Osteoblast (primary cell): Measurements from ENCODE around the gene MDM2. TPM values are rescaled to one million over a fixed set of nuclear protein-coding genes. Genes with fewer than 3 reads are reported as not detected.

Source experiments
- DNase-seq: peaks from one replicate; pipeline ENCODE4 v3.0.0; 2011; ENCODE audit warnings: low spot score, mixed read lengths; ENCODE audit not compliant: insufficient read length; ENCODE audit errors: missing footprints
- H2AFZ ChIP-seq: 2 replicates; pipeline ENCODE4 v1.6.0; 2011; ENCODE audit warnings: mild to moderate bottlenecking, low read length
- H3K27ac ChIP-seq: 2 replicates; pipeline ENCODE4 v1.5.1; 2011; ENCODE audit warnings: mild to moderate bottlenecking, low read depth, low read length, moderate library complexity
- H3K27me3 ChIP-seq: 2 replicates; pipeline ENCODE4 v1.6.0; 2012; ENCODE audit warnings: mild to moderate bottlenecking, control low read depth, inconsistent platforms, low read length, moderate library complexity; ENCODE audit not compliant: insufficient read depth
- H3K36me3 ChIP-seq: 2 replicates; pipeline ENCODE4 v1.5.1; 2011; ENCODE audit warnings: mild to moderate bottlenecking, low read length, control low read depth, moderate library complexity; ENCODE audit not compliant: insufficient read depth
- H3K4me1 ChIP-seq: 2 replicates; pipeline ENCODE4 v1.5.1; 2011; ENCODE audit warnings: mild to moderate bottlenecking, low read length, control low read depth, moderate library complexity; ENCODE audit not compliant: insufficient read depth
- H3K4me2 ChIP-seq: 2 replicates; pipeline ENCODE4 v1.6.0; 2011; ENCODE audit warnings: mild to moderate bottlenecking, low read length; ENCODE audit not compliant: insufficient read depth
- H3K4me3 ChIP-seq: fragments of 200-600 bp; sonication (generic); 3 replicates; pipeline ENCODE4 v1.5.1; 2012; ENCODE audit warnings: mild to moderate bottlenecking, low read length, inconsistent platforms; ENCODE audit not compliant: insufficient read depth
- H3K79me2 ChIP-seq: 2 replicates; pipeline ENCODE4 v1.6.0; 2012; ENCODE audit warnings: mild to moderate bottlenecking, low read length, control low read depth, inconsistent platforms; ENCODE audit not compliant: insufficient read depth
- H3K9me3 ChIP-seq: 2 replicates; pipeline ENCODE4 v1.5.1; 2011; ENCODE audit warnings: low read depth, low read length, control low read depth
- H4K20me1 ChIP-seq: 2 replicates; pipeline ENCODE4 v1.6.0; 2012; ENCODE audit warnings: mild to moderate bottlenecking, low read length, control low read depth; ENCODE audit not compliant: insufficient read depth
- total RNA-seq: library from RNA; depleted of rRNA; stranded (reverse); fragments of >200 nt; gene quantifications from 2 replicates; pipeline ENCODE4 v1.2.3, GENCODE V29; 2012
- TF ChIP-seq, protein P1 (sequence below): IDR thresholded peaks from 2 replicates; pipeline ENCODE4 v1.5.1; 2011; ENCODE audit warnings: mild to moderate bottlenecking, low read depth, low read length, moderate library complexity; ENCODE audit errors: extremely low read depth

The MDM2 gene
- total RNA-seq, 1 donor: 225 TPM

DNA sequence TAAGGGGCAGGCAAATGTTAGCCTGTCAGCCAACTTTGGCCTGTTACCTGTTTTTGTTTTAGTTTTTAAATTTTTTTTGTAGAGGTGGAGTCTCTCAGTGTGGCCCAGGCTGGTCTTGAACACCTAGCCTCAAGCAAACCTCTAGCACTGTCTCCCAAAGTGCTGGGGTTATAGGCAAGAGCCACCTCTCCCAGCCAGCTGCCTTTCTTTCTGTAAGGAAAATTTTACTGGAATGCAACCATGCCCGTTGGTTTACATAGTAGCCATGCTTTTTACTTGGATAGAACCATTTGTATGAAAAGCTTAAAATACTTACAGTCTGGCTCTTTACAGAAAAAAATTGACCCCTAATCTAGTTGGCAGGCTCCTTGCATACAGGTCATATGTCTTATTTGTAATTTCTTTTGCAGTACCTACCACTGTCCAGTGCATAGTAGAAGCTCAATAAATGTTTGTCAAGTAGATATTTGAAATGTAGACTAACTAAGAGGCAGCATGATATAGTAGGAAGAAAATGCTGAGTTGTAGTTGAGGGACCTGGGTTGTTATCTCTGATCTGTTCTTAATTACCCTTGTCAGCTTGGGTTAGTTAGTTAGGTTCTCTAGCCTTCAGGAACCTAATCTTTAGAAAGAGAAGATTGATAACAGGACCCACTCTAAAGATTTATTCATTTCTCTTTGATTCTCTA lies 4.7 kb downstream of the MDM2 start:
- H3K27me3 ChIP-seq: no peaks in the 10 kb centered on the region
- H3K36me3 ChIP-seq: peaks cover 78% of the 10 kb centered on the region
- peak; percentile 36 for DNase-seq
- H3K4me1 ChIP-seq: peaks cover 12% of the 10 kb centered on the region
- peak overlapping the region; percentile 59 for H3K4me2 ChIP-seq
- no peak overlapping the region for H3K27ac ChIP-seq
- peaks cover 92% of the 10 kb centered on the region for H3K79me2 ChIP-seq
- no peaks in the 10 kb centered on the region for H3K9me3 ChIP-seq
- H4K20me1 ChIP-seq: peaks cover 36% of the 10 kb centered on the region
- TF ChIP-seq, protein P1, sequence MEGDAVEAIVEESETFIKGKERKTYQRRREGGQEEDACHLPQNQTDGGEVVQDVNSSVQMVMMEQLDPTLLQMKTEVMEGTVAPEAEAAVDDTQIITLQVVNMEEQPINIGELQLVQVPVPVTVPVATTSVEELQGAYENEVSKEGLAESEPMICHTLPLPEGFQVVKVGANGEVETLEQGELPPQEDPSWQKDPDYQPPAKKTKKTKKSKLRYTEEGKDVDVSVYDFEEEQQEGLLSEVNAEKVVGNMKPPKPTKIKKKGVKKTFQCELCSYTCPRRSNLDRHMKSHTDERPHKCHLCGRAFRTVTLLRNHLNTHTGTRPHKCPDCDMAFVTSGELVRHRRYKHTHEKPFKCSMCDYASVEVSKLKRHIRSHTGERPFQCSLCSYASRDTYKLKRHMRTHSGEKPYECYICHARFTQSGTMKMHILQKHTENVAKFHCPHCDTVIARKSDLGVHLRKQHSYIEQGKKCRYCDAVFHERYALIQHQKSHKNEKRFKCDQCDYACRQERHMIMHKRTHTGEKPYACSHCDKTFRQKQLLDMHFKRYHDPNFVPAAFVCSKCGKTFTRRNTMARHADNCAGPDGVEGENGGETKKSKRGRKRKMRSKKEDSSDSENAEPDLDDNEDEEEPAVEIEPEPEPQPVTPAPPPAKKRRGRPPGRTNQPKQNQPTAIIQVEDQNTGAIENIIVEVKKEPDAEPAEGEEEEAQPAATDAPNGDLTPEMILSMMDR: no peak
- no peak overlapping the region for H2AFZ ChIP-seq
- peak overlapping the region; percentile 33 for H3K4me3 ChIP-seq

DNA sequence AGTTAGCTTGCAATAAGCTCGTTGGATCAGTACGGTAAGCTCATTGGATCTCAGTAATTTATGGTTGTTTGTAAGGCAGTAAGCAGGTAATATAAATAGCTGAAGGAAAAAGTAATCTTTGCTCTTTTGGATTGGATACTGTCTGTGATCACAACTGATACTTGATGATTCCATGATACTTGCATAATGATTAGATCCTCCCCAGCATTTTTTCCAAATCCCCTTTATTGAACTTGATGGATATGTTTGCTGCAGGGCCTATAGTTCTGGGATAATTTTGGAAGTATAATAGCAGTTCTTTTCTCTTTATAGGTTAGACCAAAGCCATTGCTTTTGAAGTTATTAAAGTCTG lies 5.2 kb downstream of the MDM2 start:
- H3K4me3 ChIP-seq: peak overlapping the region; percentile 33
- H3K36me3 ChIP-seq: peaks cover 83% of the 10 kb centered on the region

DNA sequence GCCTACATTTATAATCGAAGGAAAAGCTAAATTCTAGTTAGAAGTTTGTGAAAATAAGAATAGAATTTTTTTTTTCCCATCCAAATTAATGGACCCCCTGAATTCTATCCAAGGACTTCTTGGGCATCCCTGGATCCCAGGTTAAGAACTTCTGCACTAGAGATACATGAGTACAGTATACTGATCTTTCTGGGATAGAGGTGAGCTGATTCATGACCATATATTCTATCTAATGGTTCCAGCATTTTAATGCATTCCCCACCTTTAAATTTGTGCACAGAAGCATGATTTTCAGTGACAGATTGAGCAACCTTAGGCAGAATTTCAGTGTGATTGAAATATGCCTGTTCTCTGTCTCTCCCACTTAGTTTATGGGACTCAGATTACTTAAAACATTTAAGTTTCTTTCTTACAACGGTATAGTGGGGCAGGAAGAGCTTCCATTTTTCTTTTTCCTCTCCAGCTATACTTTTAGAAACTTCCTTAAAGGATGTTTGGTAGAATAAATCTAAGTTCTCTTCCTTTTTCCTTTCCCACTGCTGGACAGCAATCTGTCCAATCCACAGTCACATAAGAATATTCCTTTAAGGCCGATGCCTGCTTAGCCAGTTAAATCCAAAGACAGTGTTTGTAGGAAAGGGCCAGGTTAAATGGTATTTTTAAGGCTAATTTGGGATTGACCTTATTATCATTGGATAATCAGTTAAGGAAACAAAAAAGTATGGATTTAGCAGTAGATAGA lies 6.7 kb downstream of the MDM2 start:
- peak overlapping the region; percentile 29 for H3K4me2 ChIP-seq

More for the DNA sequence above, 5.2 kb downstream of the MDM2 start:
- Histone ChIP-seq H3K4me1 (peaks cover 12% of the 10 kb centered on the region), H2AFZ (no peak overlapping the region), H4K20me1 (peaks cover 39% of the 10 kb centered on the region), H3K27ac (no peak overlapping the region), H3K9me3 (no peaks in the 10 kb centered on the region), H3K4me2 (peak overlapping the region; percentile 59), H3K27me3 (no peaks in the 10 kb centered on the region), H3K79me2 (peaks cover 94% of the 10 kb centered on the region)
- TF ChIP-seq, protein P1: no peak
- DNase-seq: no peak

More for the DNA sequence above, 6.7 kb downstream of the MDM2 start:
- H3K79me2 ChIP-seq: peaks cover 91% of the 10 kb centered on the region
- peaks cover 12% of the 10 kb centered on the region for H3K4me1 ChIP-seq
- H3K27ac ChIP-seq: peak overlapping the region; percentile 34
- H3K9me3 ChIP-seq: no peaks in the 10 kb centered on the region
- H3K36me3 ChIP-seq: peaks cover 90% of the 10 kb centered on the region
- peaks cover 41% of the 10 kb centered on the region for H4K20me1 ChIP-seq
- H2AFZ ChIP-seq: no peak overlapping the region
- no peaks in the 10 kb centered on the region for H3K27me3 ChIP-seq
- H3K4me3 ChIP-seq: no peak overlapping the region
- no peak for DNase-seq
- TF ChIP-seq, protein P1: no peak
